SU-DHL-6 (cell line): ENCODE results near the gene PHLDB2.

Source experiments
- CTCF ChIP-seq: fragments of 200-600 bp; sonication (generic); IDR thresholded peaks from one replicate; pipeline ENCODE4 v1.5.1; 2017; ENCODE audit warnings: antibody characterized with exemption, mild to moderate bottlenecking, low read length, moderate library complexity; ENCODE audit not compliant: insufficient read depth, poor library complexity, severe bottlenecking
- EZH2phosphoT487 ChIP-seq: fragments of 200-600 bp; sonication (generic), shearing (Covaris generic); conservative IDR thresholded peaks from 2 replicates; pipeline ENCODE4 v1.6.1; 2018; ENCODE audit warnings: mild to moderate bottlenecking, antibody characterized with exemption, low read length, moderate library complexity, mixed read lengths

- no peak for TF ChIP-seq CTCF
- no peak for TF ChIP-seq EZH2phosphoT487
Measured at GRCh38 chr3:111813441-111813840, 45.6 kb upstream of the PHLDB2 start.
